Measurements from ENCODE around the gene TGM6.

DNA sequence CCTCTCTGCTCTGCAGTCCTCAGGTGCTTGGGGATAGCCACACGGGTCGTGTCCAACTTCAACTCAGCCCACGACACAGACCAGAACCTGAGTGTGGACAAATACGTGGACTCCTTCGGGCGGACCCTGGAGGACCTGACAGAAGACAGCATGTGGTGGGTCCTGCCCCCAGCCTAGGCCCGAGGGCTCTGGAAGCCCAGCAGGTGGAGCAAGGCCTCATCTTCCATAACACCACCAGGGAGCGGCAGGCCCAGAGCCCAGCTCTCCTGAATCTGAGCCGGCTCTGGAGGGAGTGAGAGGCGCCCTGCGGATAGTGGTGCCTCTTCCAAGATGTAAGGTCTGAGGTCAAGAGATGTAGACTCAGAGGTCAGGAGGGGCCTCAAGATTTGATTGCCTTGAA, 19.6 kb downstream of the TGM6 start:
- TF ChIP-seq, protein P1, sequence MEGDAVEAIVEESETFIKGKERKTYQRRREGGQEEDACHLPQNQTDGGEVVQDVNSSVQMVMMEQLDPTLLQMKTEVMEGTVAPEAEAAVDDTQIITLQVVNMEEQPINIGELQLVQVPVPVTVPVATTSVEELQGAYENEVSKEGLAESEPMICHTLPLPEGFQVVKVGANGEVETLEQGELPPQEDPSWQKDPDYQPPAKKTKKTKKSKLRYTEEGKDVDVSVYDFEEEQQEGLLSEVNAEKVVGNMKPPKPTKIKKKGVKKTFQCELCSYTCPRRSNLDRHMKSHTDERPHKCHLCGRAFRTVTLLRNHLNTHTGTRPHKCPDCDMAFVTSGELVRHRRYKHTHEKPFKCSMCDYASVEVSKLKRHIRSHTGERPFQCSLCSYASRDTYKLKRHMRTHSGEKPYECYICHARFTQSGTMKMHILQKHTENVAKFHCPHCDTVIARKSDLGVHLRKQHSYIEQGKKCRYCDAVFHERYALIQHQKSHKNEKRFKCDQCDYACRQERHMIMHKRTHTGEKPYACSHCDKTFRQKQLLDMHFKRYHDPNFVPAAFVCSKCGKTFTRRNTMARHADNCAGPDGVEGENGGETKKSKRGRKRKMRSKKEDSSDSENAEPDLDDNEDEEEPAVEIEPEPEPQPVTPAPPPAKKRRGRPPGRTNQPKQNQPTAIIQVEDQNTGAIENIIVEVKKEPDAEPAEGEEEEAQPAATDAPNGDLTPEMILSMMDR (conservative IDR thresholded peaks at IDR 0.05 in 1 of 2, IDR thresholded peaks at IDR 0.05 in 1 of 2; ENCODE audit: extremely low read depth in 1 of 2, insufficient read depth in 1 of 2, low read depth in 1 of 2, low read length in 2 of 2): no peak
- TF ChIP-seq EZH2 (IDR thresholded peaks at IDR 0.05; ENCODE audit: borderline replicate concordance, low read length): no peak
